NCI-H524 (cell line): ENCODE data around the gene UBC.
"Not testable (repeated sequence)": the region's sequence is repeated elsewhere in the genome, so short reads cannot be mapped to it uniquely, and the experiment has no call there.

Source experiments
- DNase-seq, 2 experiments: peaks; one replicate each; lab custom pipeline; 2025; lab: John Stamatoyannopoulos, UW

The UBC gene

DNA sequence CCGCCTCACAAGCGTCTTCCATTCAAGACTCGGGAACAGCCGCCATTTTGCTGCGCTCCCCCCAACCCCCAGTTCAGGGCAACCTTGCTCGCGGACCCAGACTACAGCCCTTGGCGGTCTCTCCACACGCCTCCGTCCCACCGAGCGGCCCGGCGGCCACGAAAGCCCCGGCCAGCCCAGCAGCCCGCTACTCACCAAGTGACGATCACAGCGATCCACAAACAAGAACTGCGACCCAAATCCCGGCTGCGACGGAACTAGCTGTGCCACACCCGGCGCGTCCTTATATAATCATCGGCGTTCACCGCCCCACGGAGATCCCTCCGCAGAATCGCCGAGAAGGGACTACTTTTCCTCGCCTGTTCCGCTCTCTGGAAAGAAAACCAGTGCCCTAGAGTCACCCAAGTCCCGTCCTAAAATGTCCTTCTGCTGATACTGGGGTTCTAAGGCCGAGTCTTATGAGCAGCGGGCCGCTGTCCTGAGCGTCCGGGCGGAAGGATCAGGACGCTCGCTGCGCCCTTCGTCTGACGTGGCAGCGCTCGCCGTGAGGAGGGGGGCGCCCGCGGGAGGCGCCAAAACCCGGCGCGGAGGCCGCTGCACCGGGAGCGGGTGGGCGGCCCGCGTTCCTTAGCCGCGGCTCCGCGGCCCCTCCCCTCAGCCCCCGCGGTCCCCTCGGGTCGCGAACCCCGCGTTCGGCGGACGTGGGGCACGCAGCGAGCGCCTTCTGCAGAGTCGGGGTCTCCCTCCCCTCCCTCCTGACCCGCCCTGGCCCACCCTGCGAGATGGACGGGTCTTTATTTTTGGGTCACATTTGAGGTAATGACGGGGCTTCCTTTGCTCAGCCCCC, at the start of gene UBC:
Gene UBC (minus strand): TSS at position 259 of the 847 bp plus-strand sequence. CDS start 879 bp downstream, outside the sequence.
- no peak for DNase-seq

DNA sequence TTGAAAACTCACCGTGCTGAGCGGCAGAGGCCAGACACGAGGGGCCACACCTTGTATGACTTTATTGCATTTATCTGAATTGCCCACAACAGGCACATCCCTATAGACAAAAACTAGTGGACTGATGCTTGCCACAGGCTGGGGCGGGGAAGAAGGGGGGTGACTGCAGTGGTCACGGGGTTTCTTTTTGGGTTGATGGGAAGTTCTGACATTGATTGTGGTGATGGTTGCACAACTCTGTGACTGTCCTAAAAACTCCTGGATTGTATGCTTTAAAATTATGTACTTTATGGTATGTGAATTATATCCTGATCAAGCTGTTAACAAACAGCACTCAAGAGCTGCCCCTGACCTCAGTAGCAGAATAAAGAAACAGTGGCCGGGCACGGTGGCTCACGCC, 48.8 kb upstream of the UBC start:
- DNase-seq, result no peak

GRCh38 chr12:124961055-124961454, 46.6 kb upstream of the UBC start:
- DNase-seq, result no peak

DNA sequence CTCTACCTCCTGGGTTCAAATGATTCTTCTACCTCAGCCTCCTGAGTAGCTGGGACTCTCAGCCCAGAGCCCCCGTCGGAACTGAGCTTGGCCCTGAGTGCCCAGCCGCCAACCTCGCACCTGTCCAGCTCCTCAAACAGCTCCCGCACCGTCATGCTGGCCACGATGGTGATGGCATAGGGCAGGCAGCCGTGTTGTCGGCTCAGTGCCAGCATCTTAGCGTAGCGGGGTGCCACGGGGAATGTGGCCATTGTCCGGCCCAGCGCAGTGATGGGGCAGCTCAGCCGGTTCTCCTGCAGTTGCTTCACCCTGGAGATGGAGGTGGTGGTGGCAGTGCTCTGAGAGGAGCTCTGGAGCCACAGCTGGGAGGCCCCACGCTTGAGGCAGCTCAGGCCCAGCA, 42.1 kb upstream of the UBC start:
- no peak for DNase-seq

DNA sequence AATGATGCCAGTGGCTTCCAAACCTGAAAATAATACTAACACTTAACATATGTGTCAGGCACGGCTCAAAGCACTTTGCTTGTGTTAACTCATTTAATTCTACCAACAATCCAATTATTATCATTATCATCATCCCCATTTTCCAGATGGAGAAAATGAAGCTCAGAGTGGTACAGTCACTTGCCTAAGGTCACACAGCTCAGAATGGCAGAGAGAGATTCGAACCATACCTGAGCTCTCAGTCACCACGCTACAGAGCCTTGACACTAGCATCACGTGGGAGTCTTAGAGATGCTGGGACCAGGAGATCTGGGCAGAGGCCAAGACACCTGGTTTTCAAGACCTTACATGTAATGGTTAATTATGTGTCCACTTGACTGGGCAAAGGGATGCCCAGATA, 40.3 kb upstream of the UBC start:
- no peak for DNase-seq

- DNase-seq, result no peak
These were observed 39.4 kb upstream of the UBC start for GRCh38 chr12:124953689-124954405.

DNA sequence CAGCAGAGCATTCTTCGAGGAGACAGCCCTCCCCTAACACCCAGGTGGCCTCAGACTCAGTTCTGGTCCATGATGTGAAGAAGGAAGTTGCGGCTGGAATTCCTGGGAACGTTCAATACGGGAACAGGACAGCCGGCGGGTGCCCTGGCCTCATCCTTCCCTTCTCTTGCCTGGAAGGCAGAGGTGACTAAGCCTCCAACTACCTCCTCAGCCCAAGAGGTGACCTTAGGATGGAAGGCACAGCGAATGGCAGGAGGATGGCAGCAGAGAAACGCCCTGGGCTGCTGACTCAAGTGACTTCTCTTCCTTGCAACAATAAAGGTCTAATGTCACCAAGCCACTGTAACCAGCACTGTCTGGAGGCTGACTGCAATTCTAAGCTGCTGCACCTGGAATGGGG, 38.4 kb upstream of the UBC start:
- DNase-seq, result no peak

GRCh38 chr12:124952295-124952694, 37.8 kb upstream of the UBC start:
- no peak for DNase-seq

GRCh38 chr12:124949779-124950728, 35.6 kb upstream of the UBC start:
- no peak for DNase-seq

DNA sequence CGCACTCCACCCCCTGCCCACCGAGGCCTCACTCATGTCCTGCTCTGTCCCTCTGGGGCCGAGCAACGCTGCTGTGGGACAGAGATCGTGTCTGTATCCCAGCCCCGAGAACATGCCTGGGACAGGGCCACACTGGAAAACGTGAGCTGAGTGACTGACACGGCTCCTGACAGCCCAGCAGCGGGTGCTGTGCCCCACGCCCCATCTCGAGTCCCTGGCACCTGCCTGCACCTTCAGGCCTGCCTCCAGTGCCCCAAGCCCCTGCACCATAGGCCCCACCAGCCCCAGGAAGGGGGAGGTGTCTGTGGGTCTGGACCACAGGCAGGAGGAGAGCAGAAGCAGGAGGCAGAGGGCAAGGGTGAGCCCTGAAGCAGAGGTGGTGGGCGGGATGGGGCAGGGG, 34.6 kb upstream of the UBC start:
- DNase-seq, result no peak

GRCh38 chr12:124947561-124948398, 33.3 kb upstream of the UBC start:
- no peak for DNase-seq

- no peak for DNase-seq
These were observed 32.6 kb upstream of the UBC start for GRCh38 chr12:124947013-124947412.

DNA sequence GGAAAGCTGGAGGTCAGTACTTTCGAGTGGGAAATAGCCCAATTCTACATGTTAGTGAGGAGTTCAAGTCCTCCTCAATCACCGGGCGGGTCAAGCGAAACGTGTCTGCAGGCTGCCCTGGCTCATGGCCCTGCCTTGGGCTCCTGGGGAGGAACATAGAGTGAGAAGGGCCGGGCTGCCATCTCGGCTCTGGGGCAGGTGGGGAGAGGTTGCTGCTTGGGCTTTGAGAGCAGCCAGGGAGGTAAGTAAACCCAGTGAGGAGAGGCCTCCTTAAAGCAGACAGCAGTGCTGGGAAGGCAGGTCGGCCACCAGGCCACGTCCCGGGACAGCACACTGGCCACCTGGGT, 32.0 kb upstream of the UBC start:
- no peak for DNase-seq

- DNase-seq, result no peak
These were observed 26.7 kb upstream of the UBC start for GRCh38 chr12:124941170-124941527.

DNA sequence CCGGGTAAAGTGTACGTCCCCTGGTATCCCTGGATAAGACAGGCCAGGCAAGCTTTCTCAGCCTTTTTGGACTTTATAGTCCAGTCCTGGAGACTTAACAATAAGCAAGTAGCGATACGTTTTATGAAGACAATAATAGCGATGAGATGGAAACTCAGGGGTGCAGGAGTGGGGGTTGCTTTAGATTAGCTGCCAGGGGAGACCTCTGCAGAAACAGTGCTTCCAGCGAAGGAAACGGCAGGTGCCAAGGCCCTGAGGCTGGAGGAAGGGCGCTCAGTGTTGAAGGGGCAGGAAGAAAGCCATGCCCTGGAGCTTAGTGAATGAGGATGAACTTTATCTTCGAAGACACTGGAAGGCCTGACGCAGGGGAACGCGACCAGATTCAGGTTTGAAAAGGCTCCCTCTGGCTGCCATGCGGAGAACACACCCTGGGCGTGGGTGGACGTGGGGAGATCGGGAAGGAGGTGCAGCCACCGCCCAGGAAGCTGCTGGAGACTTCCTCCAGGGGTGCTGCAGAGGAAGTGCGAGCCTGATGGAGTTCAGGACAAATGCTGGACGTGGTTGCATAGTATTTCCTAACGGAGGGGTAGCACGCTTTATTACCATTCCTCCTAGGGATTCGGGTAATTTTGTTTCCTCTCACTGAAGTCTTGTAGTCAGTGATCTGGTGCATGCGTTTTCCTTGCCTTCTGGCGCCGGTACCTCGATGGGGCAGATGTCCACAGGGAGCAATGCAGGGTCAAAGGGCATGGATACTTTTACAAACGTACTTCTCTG, 26.1 kb upstream of the UBC start:
- no peak for DNase-seq

DNA sequence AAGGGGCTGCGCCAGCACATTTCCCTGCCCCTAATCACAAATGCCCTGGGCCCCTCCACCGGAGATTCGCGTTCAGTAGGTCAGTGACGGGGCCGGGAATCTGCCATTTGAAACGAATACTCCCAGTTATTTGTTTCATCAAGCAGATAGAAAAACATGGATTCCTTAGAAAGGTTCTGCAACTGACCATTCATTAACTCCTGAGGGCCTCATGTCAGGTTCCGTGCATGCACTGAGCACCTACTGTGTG, 25.6 kb upstream of the UBC start:
- DNase-seq, result no peak

DNA sequence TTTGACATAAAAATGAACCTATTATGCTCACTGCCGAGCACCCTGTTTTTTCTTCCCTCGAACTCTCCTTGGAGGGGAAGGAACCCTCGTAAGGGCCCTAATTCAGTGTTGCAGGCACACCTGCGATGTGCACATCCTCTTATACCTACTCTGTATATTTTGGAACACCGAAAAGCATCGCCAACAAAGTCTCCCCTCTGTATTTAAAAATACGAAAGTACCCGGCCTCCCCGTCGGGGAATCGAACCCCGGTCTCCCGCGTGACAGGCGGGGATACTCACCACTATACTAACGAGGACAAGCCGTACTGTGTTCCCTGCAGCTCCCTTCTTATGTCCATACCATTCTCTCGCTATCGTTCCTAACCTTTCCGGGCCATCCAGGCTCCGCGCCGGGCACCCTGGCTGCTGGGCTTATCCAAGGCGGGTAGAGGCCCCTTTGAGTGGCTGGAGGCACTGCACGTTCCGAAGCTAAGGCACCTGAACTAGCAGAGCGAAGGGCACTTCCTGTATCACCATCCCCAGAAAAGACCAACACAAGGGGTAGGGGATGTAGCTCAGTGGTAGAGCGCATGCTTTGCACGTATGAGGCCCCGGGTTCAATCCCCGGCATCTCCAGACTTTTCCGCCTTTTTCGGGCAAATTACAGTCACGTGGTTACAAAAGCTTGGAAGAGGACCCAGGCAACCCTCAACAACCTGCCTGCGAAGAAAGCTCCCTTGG, 25.1 kb upstream of the UBC start:
- no peak for DNase-seq

GRCh38 chr12:124939079-124939420, 24.6 kb upstream of the UBC start:
- DNase-seq, result no peak

DNA sequence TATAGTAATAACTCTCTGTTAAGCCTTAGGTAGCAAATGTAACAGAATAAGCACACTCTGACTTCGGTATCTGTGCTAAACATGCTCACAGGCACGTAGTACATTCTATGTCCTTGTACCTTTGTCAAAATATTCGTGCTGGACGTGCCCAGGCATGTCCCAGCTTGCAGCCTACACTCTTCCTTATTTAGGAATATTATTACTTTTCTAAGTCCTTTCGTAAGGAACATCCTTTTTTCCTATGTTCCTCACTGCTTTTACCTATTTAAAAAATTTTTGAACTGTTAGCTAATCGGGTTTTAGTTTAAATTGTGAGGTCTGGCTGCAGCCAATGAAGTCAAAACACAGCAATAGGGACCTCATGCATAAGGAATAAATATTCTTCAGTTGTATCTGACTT, 24.1 kb upstream of the UBC start:
- no peak for DNase-seq

DNA sequence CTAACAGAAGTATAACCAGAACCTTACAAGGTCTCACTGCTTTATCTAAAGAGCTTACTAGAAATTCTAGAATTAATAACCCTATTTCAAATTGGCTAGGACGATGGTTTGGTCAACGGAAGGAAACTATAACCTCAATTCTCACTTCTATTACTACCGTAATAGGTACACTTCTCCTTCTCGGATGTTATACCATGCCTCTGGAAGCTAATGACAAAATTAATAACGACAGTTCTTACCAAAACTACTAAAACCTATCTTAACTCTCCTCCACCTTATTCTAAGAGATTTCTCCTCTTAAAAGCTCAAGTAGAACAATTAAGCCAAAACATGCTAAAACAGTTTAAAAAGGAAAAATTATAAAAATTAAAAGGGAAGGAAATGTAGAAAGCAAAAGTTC, 23.7 kb upstream of the UBC start:
- DNase-seq, result no peak

DNA sequence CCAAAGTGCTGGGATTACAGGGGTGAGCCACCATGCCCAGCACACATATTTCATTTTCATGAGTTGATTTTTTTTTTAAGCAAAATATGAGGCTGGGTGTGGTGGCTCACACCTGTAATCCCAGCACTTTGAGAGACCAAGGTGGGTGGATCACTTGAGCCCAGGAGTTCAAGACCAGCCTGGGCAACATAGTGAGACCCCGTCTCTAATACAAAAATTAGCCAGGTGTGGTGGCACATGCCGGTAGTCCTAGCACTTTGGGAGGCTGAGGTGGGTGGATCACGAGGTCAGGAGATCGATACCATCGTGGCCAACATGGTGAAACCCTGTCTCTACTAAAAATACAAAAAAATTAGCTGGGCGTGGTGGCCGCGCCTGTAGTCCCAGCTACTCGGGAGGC, 17.1 kb upstream of the UBC start:
- not testable (repeated sequence) for DNase-seq
